ENCODE measurements around the gene LTB. TPM values are rescaled to one million over a fixed set of nuclear protein-coding genes. Genes with fewer than 3 reads are reported as not detected.

LTB gene
- total and polyA plus RNA-seq, 9 of the 15 experiments (the other 6 are each of a cell fraction or from before 2014, with no cell fraction given), result 0.07 to 0.51 TPM; not detected in 7

GRCh38 chr6:31619805-31620585 is 37.8 kb upstream of the LTB start (continued):
- TF ChIP-seq ZNF436 (CRISPR knock-in tag; IDR thresholded peaks at IDR 0.05) (no peak), NR2C2 (CRISPR knock-in tag; IDR thresholded peaks at IDR 0.05) (peak; percentile 72; the same call in 1 of the 2 replicates), NR2C2 (tag; IDR thresholded peaks at IDR 0.05) (no peak), PRDM10 (IDR thresholded peaks at IDR 0.05; ENCODE audit: partially characterized antibody) (peak; percentile 90), ELF2 (CRISPR knock-in tag; IDR thresholded peaks at IDR 0.05) (no peak), FOXA3 (CRISPR knock-in tag; conservative IDR thresholded peaks at IDR 0.05 in 1 of 2, IDR thresholded peaks at IDR 0.05 in 1 of 2) (peak in 1 of 2 experiments; percentile 43; a peak in 1 of 4 replicates), SNIP1 (IDR thresholded peaks at IDR 0.05; ENCODE audit: low read depth) (no peak), HNRNPL (IDR thresholded peaks at IDR 0.05; ENCODE audit: low read depth, low read length) (no peak), MAFK (IDR thresholded peaks at IDR 0.05; ENCODE audit: low read length) (peak; percentile 27), MED1 (CRISPR knock-in tag; IDR thresholded peaks at IDR 0.05; ENCODE audit: borderline replicate concordance) (no peak), HBP1 (CRISPR knock-in tag; IDR thresholded peaks at IDR 0.05) (peak; percentile 97), SAFB (IDR thresholded peaks at IDR 0.05; ENCODE audit: borderline replicate concordance, low read depth, low read length) (no peak)
- TF ChIP-seq, protein P1, sequence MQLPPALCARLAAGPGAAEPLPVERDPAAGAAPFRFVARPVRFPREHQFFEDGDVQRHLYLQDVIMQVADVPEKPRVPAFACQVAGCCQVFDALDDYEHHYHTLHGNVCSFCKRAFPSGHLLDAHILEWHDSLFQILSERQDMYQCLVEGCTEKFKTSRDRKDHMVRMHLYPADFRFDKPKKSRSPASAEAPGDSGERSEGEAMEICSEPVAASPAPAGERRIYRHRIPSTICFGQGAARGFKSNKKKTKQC (CRISPR knock-in tag; IDR thresholded peaks at IDR 0.05), result peak; percentile 67; the same call in 1 of the 2 replicates
- TF ChIP-seq, protein P2, sequence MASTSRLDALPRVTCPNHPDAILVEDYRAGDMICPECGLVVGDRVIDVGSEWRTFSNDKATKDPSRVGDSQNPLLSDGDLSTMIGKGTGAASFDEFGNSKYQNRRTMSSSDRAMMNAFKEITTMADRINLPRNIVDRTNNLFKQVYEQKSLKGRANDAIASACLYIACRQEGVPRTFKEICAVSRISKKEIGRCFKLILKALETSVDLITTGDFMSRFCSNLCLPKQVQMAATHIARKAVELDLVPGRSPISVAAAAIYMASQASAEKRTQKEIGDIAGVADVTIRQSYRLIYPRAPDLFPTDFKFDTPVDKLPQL (IDR thresholded peaks at IDR 0.05; ENCODE audit: extremely low read depth, insufficient read length), result peak; percentile 83
- TF ChIP-seq, protein P3, sequence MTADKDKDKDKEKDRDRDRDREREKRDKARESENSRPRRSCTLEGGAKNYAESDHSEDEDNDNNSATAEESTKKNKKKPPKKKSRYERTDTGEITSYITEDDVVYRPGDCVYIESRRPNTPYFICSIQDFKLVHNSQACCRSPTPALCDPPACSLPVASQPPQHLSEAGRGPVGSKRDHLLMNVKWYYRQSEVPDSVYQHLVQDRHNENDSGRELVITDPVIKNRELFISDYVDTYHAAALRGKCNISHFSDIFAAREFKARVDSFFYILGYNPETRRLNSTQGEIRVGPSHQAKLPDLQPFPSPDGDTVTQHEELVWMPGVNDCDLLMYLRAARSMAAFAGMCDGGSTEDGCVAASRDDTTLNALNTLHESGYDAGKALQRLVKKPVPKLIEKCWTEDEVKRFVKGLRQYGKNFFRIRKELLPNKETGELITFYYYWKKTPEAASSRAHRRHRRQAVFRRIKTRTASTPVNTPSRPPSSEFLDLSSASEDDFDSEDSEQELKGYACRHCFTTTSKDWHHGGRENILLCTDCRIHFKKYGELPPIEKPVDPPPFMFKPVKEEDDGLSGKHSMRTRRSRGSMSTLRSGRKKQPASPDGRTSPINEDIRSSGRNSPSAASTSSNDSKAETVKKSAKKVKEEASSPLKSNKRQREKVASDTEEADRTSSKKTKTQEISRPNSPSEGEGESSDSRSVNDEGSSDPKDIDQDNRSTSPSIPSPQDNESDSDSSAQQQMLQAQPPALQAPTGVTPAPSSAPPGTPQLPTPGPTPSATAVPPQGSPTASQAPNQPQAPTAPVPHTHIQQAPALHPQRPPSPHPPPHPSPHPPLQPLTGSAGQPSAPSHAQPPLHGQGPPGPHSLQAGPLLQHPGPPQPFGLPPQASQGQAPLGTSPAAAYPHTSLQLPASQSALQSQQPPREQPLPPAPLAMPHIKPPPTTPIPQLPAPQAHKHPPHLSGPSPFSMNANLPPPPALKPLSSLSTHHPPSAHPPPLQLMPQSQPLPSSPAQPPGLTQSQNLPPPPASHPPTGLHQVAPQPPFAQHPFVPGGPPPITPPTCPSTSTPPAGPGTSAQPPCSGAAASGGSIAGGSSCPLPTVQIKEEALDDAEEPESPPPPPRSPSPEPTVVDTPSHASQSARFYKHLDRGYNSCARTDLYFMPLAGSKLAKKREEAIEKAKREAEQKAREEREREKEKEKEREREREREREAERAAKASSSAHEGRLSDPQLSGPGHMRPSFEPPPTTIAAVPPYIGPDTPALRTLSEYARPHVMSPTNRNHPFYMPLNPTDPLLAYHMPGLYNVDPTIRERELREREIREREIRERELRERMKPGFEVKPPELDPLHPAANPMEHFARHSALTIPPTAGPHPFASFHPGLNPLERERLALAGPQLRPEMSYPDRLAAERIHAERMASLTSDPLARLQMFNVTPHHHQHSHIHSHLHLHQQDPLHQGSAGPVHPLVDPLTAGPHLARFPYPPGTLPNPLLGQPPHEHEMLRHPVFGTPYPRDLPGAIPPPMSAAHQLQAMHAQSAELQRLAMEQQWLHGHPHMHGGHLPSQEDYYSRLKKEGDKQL (CRISPR knock-in tag; IDR thresholded peaks at IDR 0.05; ENCODE audit: borderline replicate concordance), result no peak

All from K562 (cell line).